ENCODE results near the gene HYAL4.
"Not testable (repeated sequence)": the region's sequence is repeated elsewhere in the genome, so short reads cannot be mapped to it uniquely, and the experiment has no call there.

HYAL4 gene

GRCh38 chr7:123823898-123824753 lies 20.8 kb upstream of the HYAL4 start:
- H3K27me3 Mint-ChIP-seq, result peaks cover 6% of the 10 kb centered on the region
- no peaks in the 10 kb centered on the region for H3K9me3 Mint-ChIP-seq
- H3K4me3 Mint-ChIP-seq, result no peak overlapping the region
- no peaks in the 10 kb centered on the region for H3K4me1 Mint-ChIP-seq (ENCODE audit: low read depth)
- H3K27ac Mint-ChIP-seq, result no peak overlapping the region
- no peaks in the 10 kb centered on the region for H3K36me3 Mint-ChIP-seq (ENCODE audit: low read depth)
- intact Hi-C loops (cut with micrococcal nuclease), result no loop called here

- Mint-ChIP-seq H3K27ac (no peak overlapping the region), H3K4me1 (ENCODE audit: low read depth) (no peaks in the 10 kb centered on the region), H3K27me3 (peaks cover 5% of the 10 kb centered on the region), H3K4me3 (no peak overlapping the region), H3K36me3 (ENCODE audit: low read depth) (no peaks in the 10 kb centered on the region), H3K9me3 (no peaks in the 10 kb centered on the region)
- intact Hi-C loops (cut with micrococcal nuclease), result no loop called here
These were observed 20.3 kb upstream of the HYAL4 start for GRCh38 chr7:123824754-123825067.

GRCh38 chr7:123828805-123829204 lies 16.2 kb upstream of the HYAL4 start:
- H3K9me3 Mint-ChIP-seq, result no peaks in the 10 kb centered on the region
- H3K36me3 Mint-ChIP-seq (ENCODE audit: low read depth), result no peaks in the 10 kb centered on the region
- H3K4me1 Mint-ChIP-seq (ENCODE audit: low read depth), result no peaks in the 10 kb centered on the region
- no peak overlapping the region for H3K27ac Mint-ChIP-seq
- no peak overlapping the region for H3K4me3 Mint-ChIP-seq
- H3K27me3 Mint-ChIP-seq, result peaks cover 5% of the 10 kb centered on the region
- intact Hi-C loops (cut with micrococcal nuclease), result no loop called here

GRCh38 chr7:123836656-123837055 lies 8.3 kb upstream of the HYAL4 start:
- no peaks in the 10 kb centered on the region for H3K4me1 Mint-ChIP-seq (ENCODE audit: low read depth)
- intact Hi-C loops (cut with micrococcal nuclease), result no loop called here
- H3K36me3 Mint-ChIP-seq (ENCODE audit: low read depth), result no peaks in the 10 kb centered on the region
- H3K27me3 Mint-ChIP-seq, result no peaks in the 10 kb centered on the region
- no peaks in the 10 kb centered on the region for H3K9me3 Mint-ChIP-seq
- no peak overlapping the region for H3K27ac Mint-ChIP-seq
- no peak overlapping the region for H3K4me3 Mint-ChIP-seq

GRCh38 chr7:123839106-123839505 lies 5.9 kb upstream of the HYAL4 start:
- H3K4me3 Mint-ChIP-seq; H3K27ac Mint-ChIP-seq; H3K9me3 Mint-ChIP-seq; intact Hi-C loops (cut with micrococcal nuclease); H3K4me1 Mint-ChIP-seq (ENCODE audit: low read depth); H3K36me3 Mint-ChIP-seq (ENCODE audit: low read depth); H3K27me3 Mint-ChIP-seq: not testable (repeated sequence)

- intact Hi-C loops (cut with micrococcal nuclease); H3K4me1 Mint-ChIP-seq (ENCODE audit: low read depth): not testable (repeated sequence)
These were observed 827 bp upstream of the HYAL4 start for GRCh38 chr7:123844142-123844541.

GRCh38 chr7:123845823-123846216 lies 851 bp downstream of the HYAL4 start:
- no peaks in the 10 kb centered on the region for H3K9me3 Mint-ChIP-seq
- no peak overlapping the region for H3K27ac Mint-ChIP-seq
- H3K36me3 Mint-ChIP-seq (ENCODE audit: low read depth), result no peaks in the 10 kb centered on the region
- H3K4me3 Mint-ChIP-seq, result no peak overlapping the region
- H3K27me3 Mint-ChIP-seq, result peaks cover 10% of the 10 kb centered on the region
- intact Hi-C loops (cut with micrococcal nuclease), result no loop called here
- H3K4me1 Mint-ChIP-seq (ENCODE audit: low read depth), result no peaks in the 10 kb centered on the region

More at GRCh38 chr7:123844142-123844541, 827 bp upstream of the HYAL4 start:
- not testable (repeated sequence) for H3K27me3 Mint-ChIP-seq; H3K4me3 Mint-ChIP-seq; H3K9me3 Mint-ChIP-seq; H3K27ac Mint-ChIP-seq; H3K36me3 Mint-ChIP-seq (ENCODE audit: low read depth)

- Mint-ChIP-seq H3K27ac (no peak overlapping the region), H3K9me3 (no peaks in the 10 kb centered on the region), H3K36me3 (ENCODE audit: low read depth) (no peaks in the 10 kb centered on the region), H3K4me1 (ENCODE audit: low read depth) (no peaks in the 10 kb centered on the region), H3K4me3 (no peak overlapping the region), H3K27me3 (peaks cover 10% of the 10 kb centered on the region)
- intact Hi-C loops (cut with micrococcal nuclease), result no loop called here
These were observed 1.4 kb downstream of the HYAL4 start for GRCh38 chr7:123846217-123846891.

- Mint-ChIP-seq H3K27ac (no peak overlapping the region), H3K9me3 (no peaks in the 10 kb centered on the region), H3K27me3 (peaks cover 8% of the 10 kb centered on the region), H3K4me1 (ENCODE audit: low read depth) (no peaks in the 10 kb centered on the region), H3K4me3 (no peak overlapping the region), H3K36me3 (ENCODE audit: low read depth) (no peaks in the 10 kb centered on the region)
- intact Hi-C loops (cut with micrococcal nuclease), result no loop called here
These were observed 2.9 kb downstream of the HYAL4 start for GRCh38 chr7:123847868-123848267.

- peaks cover 8% of the 10 kb centered on the region for H3K27me3 Mint-ChIP-seq
- no peaks in the 10 kb centered on the region for H3K9me3 Mint-ChIP-seq
- H3K27ac Mint-ChIP-seq, result no peak overlapping the region
- no peaks in the 10 kb centered on the region for H3K36me3 Mint-ChIP-seq (ENCODE audit: low read depth)
- intact Hi-C loops (cut with micrococcal nuclease), result no loop called here
- no peaks in the 10 kb centered on the region for H3K4me1 Mint-ChIP-seq (ENCODE audit: low read depth)
- H3K4me3 Mint-ChIP-seq, result no peak overlapping the region
These were observed 4.9 kb downstream of the HYAL4 start for GRCh38 chr7:123849855-123850254.

- intact Hi-C loops (cut with micrococcal nuclease); H3K27ac Mint-ChIP-seq: not testable (repeated sequence)
These were observed 6.4 kb downstream of the HYAL4 start for GRCh38 chr7:123851404-123851803.

GRCh38 chr7:123854291-123854690 lies 9.3 kb downstream of the HYAL4 start:
- intact Hi-C loops (cut with micrococcal nuclease); H3K4me3 Mint-ChIP-seq; H3K27ac Mint-ChIP-seq; H3K9me3 Mint-ChIP-seq; H3K4me1 Mint-ChIP-seq (ENCODE audit: low read depth); H3K36me3 Mint-ChIP-seq (ENCODE audit: low read depth): not testable (repeated sequence)
- H3K27me3 Mint-ChIP-seq, result peaks cover 11% of the 10 kb centered on the region

More at GRCh38 chr7:123851404-123851803, 6.4 kb downstream of the HYAL4 start:
- H3K4me3 Mint-ChIP-seq; H3K4me1 Mint-ChIP-seq (ENCODE audit: low read depth); H3K9me3 Mint-ChIP-seq; H3K36me3 Mint-ChIP-seq (ENCODE audit: low read depth): not testable (repeated sequence)
- peaks cover 12% of the 10 kb centered on the region for H3K27me3 Mint-ChIP-seq

- H3K4me1 Mint-ChIP-seq (ENCODE audit: low read depth); H3K9me3 Mint-ChIP-seq; H3K36me3 Mint-ChIP-seq (ENCODE audit: low read depth); H3K27ac Mint-ChIP-seq; H3K4me3 Mint-ChIP-seq; intact Hi-C loops (cut with micrococcal nuclease): not testable (repeated sequence)
- H3K27me3 Mint-ChIP-seq, result peaks cover 11% of the 10 kb centered on the region
These were observed 11.5 kb downstream of the HYAL4 start for GRCh38 chr7:123856428-123856827.

- intact Hi-C loops (cut with micrococcal nuclease), result no loop called here
- H3K9me3 Mint-ChIP-seq, result peaks cover under 1% of the 10 kb centered on the region
- no peaks in the 10 kb centered on the region for H3K36me3 Mint-ChIP-seq (ENCODE audit: low read depth)
- H3K4me3 Mint-ChIP-seq, result no peak overlapping the region
- peaks cover 17% of the 10 kb centered on the region for H3K4me1 Mint-ChIP-seq (ENCODE audit: low read depth)
- no peak overlapping the region for H3K27ac Mint-ChIP-seq
- H3K27me3 Mint-ChIP-seq, result peaks cover 12% of the 10 kb centered on the region
These were observed 15.9 kb downstream of the HYAL4 start for GRCh38 chr7:123860848-123861247.

- intact Hi-C loops (cut with micrococcal nuclease), result no loop called here
- Mint-ChIP-seq H3K27ac (no peak overlapping the region), H3K4me3 (no peak overlapping the region)
These were observed 17.8 kb downstream of the HYAL4 start for GRCh38 chr7:123862775-123863174.

More at GRCh38 chr7:123862775-123863174, 17.8 kb downstream of the HYAL4 start:
- Mint-ChIP-seq H3K36me3 (ENCODE audit: low read depth) (no peaks in the 10 kb centered on the region), H3K9me3 (peaks cover 9% of the 10 kb centered on the region), H3K27me3 (peaks cover 3% of the 10 kb centered on the region), H3K4me1 (ENCODE audit: low read depth) (peaks cover 32% of the 10 kb centered on the region)
